DMS153 treated with DMSO at 0.1 percent for 48 hours (cell line): ENCODE data around the gene MAP2.
A peak's percentile ranks its signal among the peaks of the same experiment; 100 is the strongest.

Experiments
- DNase-seq: peaks from one replicate; lab custom pipeline; 2025; ENCODE audit not compliant: unreplicated experiment; lab: John Stamatoyannopoulos, UW

MAP2 gene

GRCh38 chr2:209423562-209424198 lies at the start of gene MAP2:
Gene MAP2 (plus strand): TSS chr2:209424047. CDS start chr2:209653171, 229,124 bp downstream.
- peak; percentile 78 for DNase-seq

- no peak for DNase-seq
These were observed 47.2 kb upstream of the MAP2 start for GRCh38 chr2:209376686-209377085.

GRCh38 chr2:209380293-209380692 lies 43.6 kb upstream of the MAP2 start:
- DNase-seq: peak; percentile 27

- no peak for DNase-seq
These were observed 42.8 kb upstream of the MAP2 start for GRCh38 chr2:209381091-209381490.

- DNase-seq: no peak
These were observed 41.1 kb upstream of the MAP2 start for GRCh38 chr2:209382775-209383174.

GRCh38 chr2:209383212-209383611 lies 40.6 kb upstream of the MAP2 start:
- DNase-seq: peak; percentile 33

GRCh38 chr2:209387389-209387788 lies 36.5 kb upstream of the MAP2 start:
- no peak for DNase-seq

GRCh38 chr2:209388446-209389037 lies 35.3 kb upstream of the MAP2 start:
- DNase-seq: no peak

GRCh38 chr2:209389171-209389618 lies 34.7 kb upstream of the MAP2 start:
- no peak for DNase-seq

- no peak for DNase-seq
These were observed 33.0 kb upstream of the MAP2 start for GRCh38 chr2:209390839-209391238.

- DNase-seq: no peak
These were observed 32.0 kb upstream of the MAP2 start for GRCh38 chr2:209391776-209392401.

GRCh38 chr2:209395229-209395628 lies 28.6 kb upstream of the MAP2 start:
- DNase-seq: no peak

- no peak for DNase-seq
These were observed 28.2 kb upstream of the MAP2 start for GRCh38 chr2:209395652-209396051.

GRCh38 chr2:209398463-209398862 lies 25.4 kb upstream of the MAP2 start:
- no peak for DNase-seq

- DNase-seq: no peak
These were observed 22.1 kb upstream of the MAP2 start for GRCh38 chr2:209401788-209402187.

- no peak for DNase-seq
These were observed 12.6 kb upstream of the MAP2 start for GRCh38 chr2:209411296-209411695.

GRCh38 chr2:209411718-209412117 lies 12.1 kb upstream of the MAP2 start:
- no peak for DNase-seq

GRCh38 chr2:209413311-209414014 lies 10.4 kb upstream of the MAP2 start:
- no peak for DNase-seq

GRCh38 chr2:209416913-209417312 lies 6.9 kb upstream of the MAP2 start:
- no peak for DNase-seq

- no peak for DNase-seq
These were observed 1.6 kb upstream of the MAP2 start for GRCh38 chr2:209422191-209422754.

GRCh38 chr2:209424199-209424701 lies 403 bp downstream of the MAP2 start:
- peak; percentile 53 for DNase-seq
